B cell (primary cell): ENCODE data around the gene APOH. TPM values are rescaled to one million over a fixed set of nuclear protein-coding genes. Genes with fewer than 3 reads are reported as not detected.

ENCODE experiments used
- ATAC-seq: fragments of 200-7000 bp; cut with Tn5 transposase; one replicate; pipeline ENCODE4 v1.10.0; 2021; ENCODE audit warnings: low read depth, mild to moderate bottlenecking, moderate number of reproducible peaks, moderate library complexity
- CTCF ChIA-PET: fragments of 350-600 bp; sonication (Branson Sonifier 250); formaldehyde crosslinking; loops from one replicate; lab custom pipeline; 2021; ENCODE audit warnings: antibody characterized with exemption, inconsistent platforms; lab: Charles Lee
- POLR2A ChIA-PET: fragments of 350-600 bp; sonication (Branson Sonifier 250); formaldehyde crosslinking; loops from one replicate; lab custom pipeline; 2021; ENCODE audit warnings: antibody characterized with exemption; lab: Charles Lee
- DNase-seq: peaks from one replicate; pipeline ENCODE4 v3.0.0; 2013
- H2AFZ ChIP-seq: 2 replicates; pipeline ENCODE4 v1.6.1; 2012; ENCODE audit warnings: mild to moderate bottlenecking, low read depth, low read length; ENCODE audit not compliant: insufficient read depth, poor library complexity, severe bottlenecking
- H3K27ac ChIP-seq, 2 donors: 1 replicate in 1 of 2; 2 replicates in 1 of 2; pipeline ENCODE4 v1.5.1; 2012 to 2013; ENCODE audit warnings: low read length in 2 of 2, mild to moderate bottlenecking in 2 of 2, moderate library complexity in 1 of 2
- H3K27me3 ChIP-seq, 4 experiments: fragments of 200-600 bp in 1 of 4; sonication (generic) in 1 of 4; replicated peaks in 1 of 4; 1 replicate in 2 of 4; 2 replicates in 2 of 4; pipeline versions ENCODE4 v1.6.1 to v1.7.0; 2013 to 2016; ENCODE audit warnings: low read length in 3 of 4, mild to moderate bottlenecking in 2 of 4, mixed read lengths in 1 of 4, moderate library complexity in 1 of 4; ENCODE audit not compliant: insufficient read depth in 4 of 4, control insufficient read depth in 3 of 4; ENCODE audit errors: control extremely low read depth in 1 of 4
- H3K36me3 ChIP-seq, 2 experiments: replicated peaks in 1 of 2; 1 replicate in 1 of 2; 2 replicates in 1 of 2; pipeline versions ENCODE4 v1.6.1 to v1.7.1; 2013; ENCODE audit warnings: low read length in 1 of 2; ENCODE audit not compliant: insufficient read depth in 2 of 2, control insufficient read depth in 1 of 2; ENCODE audit errors: control extremely low read depth in 1 of 2, extremely low read depth in 1 of 2
- H3K4me1 ChIP-seq, 2 donors: fragments of 200-600 bp in 1 of 2; sonication (generic) in 1 of 2; 1 replicate in 1 of 2; 2 replicates in 1 of 2; pipeline versions ENCODE4 v1.5.1 to v1.6.1; 2013 to 2017; ENCODE audit warnings: low read length in 2 of 2; ENCODE audit not compliant: control insufficient read depth in 2 of 2, insufficient read depth in 2 of 2
- H3K4me2 ChIP-seq: replicated peaks from 2 replicates; pipeline ENCODE3; 2012; ENCODE audit warnings: mild to moderate bottlenecking, low read depth, low read length; ENCODE audit not compliant: poor library complexity, severe bottlenecking
- H3K4me3 ChIP-seq, 5 experiments: fragments of 200-600 bp in 1 of 5; sonication (generic) in 1 of 5; 1 replicate in 3 of 5; 2 replicates in 2 of 5; pipeline versions ENCODE4 v1.5.1 to v1.7.0; 2011 to 2016; ENCODE audit warnings: low read length in 4 of 5, mild to moderate bottlenecking in 4 of 5, low read depth in 2 of 5, control low read depth in 1 of 5, moderate library complexity in 1 of 5; ENCODE audit not compliant: insufficient read depth in 1 of 5; ENCODE audit errors: control extremely low read depth in 1 of 5, extremely low read depth in 1 of 5
- H3K79me2 ChIP-seq: fragments of 200-600 bp; sonication (generic); one replicate; pipeline ENCODE4 v1.6.0; 2016; ENCODE audit warnings: low read length; ENCODE audit not compliant: control insufficient read depth, insufficient read depth
- H3K9ac ChIP-seq: fragments of 200-600 bp; sonication (generic); 2 replicates; pipeline ENCODE4 v1.6.1; 2017; ENCODE audit warnings: mild to moderate bottlenecking, low read length, moderate library complexity
- H3K9me3 ChIP-seq, 3 donors: one replicate each; pipeline versions ENCODE4 v1.6.1 to v1.7.1; 2013; ENCODE audit warnings: low read length in 2 of 3; ENCODE audit not compliant: control insufficient read depth in 2 of 3, insufficient read depth in 1 of 3; ENCODE audit errors: control extremely low read depth in 1 of 3
- H4K20me1 ChIP-seq: 2 replicates; pipeline ENCODE4 v1.6.0; 2012; ENCODE audit warnings: mild to moderate bottlenecking, low read length; ENCODE audit not compliant: insufficient read depth, control insufficient read depth, poor library complexity, severe bottlenecking
- H3K27ac Mint-ChIP-seq: one replicate; pipeline ENCODE4 v1.8.0; 2021; ENCODE audit warnings: mixed read lengths
- H3K27me3 Mint-ChIP-seq: one replicate; pipeline ENCODE4 v1.8.0; 2021; ENCODE audit warnings: mixed read lengths
- H3K4me1 Mint-ChIP-seq: one replicate; pipeline ENCODE4 v1.8.0; 2021; ENCODE audit warnings: mixed read lengths
- H3K4me3 Mint-ChIP-seq: one replicate; pipeline ENCODE4 v1.8.0; 2021; ENCODE audit warnings: mixed read lengths
- H3K9me3 Mint-ChIP-seq: one replicate; pipeline ENCODE4 v1.8.0; 2022; ENCODE audit warnings: mixed read lengths; ENCODE audit not compliant: insufficient read depth
- CTCF ChIP-seq: fragments of 200-600 bp; IDR thresholded peaks from one replicate; pipeline ENCODE4 v1.8.0; 2022; ENCODE audit warnings: antibody characterized with exemption, mild to moderate bottlenecking
- EZH2 ChIP-seq: IDR thresholded peaks from 2 replicates; pipeline ENCODE4 v1.6.1; 2012; ENCODE audit warnings: borderline replicate concordance, low read depth, mild to moderate bottlenecking, moderate library complexity, low read length; ENCODE audit not compliant: insufficient read depth, poor library complexity, severe bottlenecking
- WGBS: methylation state at CpG from one replicate; pipeline ENCODE4 v1.1.5; 2013; ENCODE audit warnings: missing lambda C conversion rate; ENCODE audit not compliant: insufficient coverage; 5-methylcytosine and 5-hydroxymethylcytosine counted together
- intact Hi-C: fragments of 100-400 bp; cut with micrococcal nuclease; formaldehyde crosslinking; loops from one replicate; pipeline ENCODE4 v1.10.0; 2022
- polyA plus RNA-seq: library from polyadenylated mRNA; depleted of rRNA; stranded (reverse); fragments of >200 nt; gene quantifications from 2 replicates; pipeline ENCODE4 v1.2.3, GENCODE V29; 2012
- total RNA-seq, 2 donors: library from RNA; stranded (reverse); fragments of 120-200 nt in 1 of 2; gene quantifications; 1 replicate in 1 of 2; 2 replicates in 1 of 2; pipeline versions ENCODE4 v1.2.3 to v1.2.4, GENCODE V29; 2013 to 2022

Gene APOH
- total and polyA plus RNA-seq, 2 donors (not counting 1 experiment from before 2014, with no cell fraction given) = not detected

DNA sequence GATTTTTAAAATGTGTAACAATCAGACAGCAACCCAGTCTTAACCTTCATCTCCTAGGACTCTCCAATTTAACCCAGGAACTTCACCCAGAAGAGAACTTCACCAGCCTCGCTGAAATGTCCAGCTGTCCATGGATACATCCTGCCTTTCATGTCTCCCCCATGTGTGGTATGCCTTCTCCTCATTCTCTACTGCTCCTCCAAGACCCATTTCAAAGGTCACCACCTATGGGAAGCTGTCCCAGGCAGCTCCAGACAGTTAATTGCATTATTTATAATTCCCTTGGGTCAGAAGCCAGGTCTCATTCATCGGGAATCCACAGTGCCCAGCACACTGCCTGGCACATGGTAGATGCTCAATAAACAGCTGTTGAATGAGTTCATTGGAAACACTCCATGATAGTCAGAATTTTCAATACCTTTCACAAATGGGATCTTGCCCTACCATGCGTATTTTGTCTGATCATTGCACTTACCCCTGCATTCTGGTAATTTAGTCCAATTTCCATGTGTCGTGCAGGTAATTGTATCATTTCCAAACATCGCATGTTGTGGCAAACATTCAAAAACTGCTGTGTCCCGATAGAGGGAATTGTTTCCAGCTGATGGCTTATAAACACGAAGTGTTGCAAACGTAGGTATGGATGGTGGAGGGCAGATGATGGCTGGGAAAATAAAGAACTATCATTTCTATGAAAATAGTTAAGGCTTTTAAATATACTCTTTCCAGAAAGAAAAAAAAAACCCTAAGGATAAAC is 9.0 kb downstream of the APOH start:
- intact Hi-C loops = no loop called here
- no peak overlapping the region for H3K4me3 ChIP-seq
- H3K27ac Mint-ChIP-seq = no peak overlapping the region
- H3K4me1 Mint-ChIP-seq = peaks cover 1% of the 10 kb centered on the region
- DNase-seq (no peak), ATAC-seq (no peak)
- H3K9me3 ChIP-seq = peaks cover 0 to 10% (median 0%) of the 10 kb centered on the region in 3 donors
- ChIA-PET POLR2A (no interaction called here), CTCF (no interaction called here)
- no peak overlapping the region for H2AFZ ChIP-seq
- WGBS = 99% methylated on average over 5 of the region's 8 CpGs
- peaks cover 46% of the 10 kb centered on the region for H3K27me3 Mint-ChIP-seq
- no peaks in the 10 kb centered on the region for H3K36me3 ChIP-seq
- no peak overlapping the region for H3K9ac ChIP-seq
- no peak overlapping the region for H3K4me2 ChIP-seq
- no peaks in the 10 kb centered on the region for H3K79me2 ChIP-seq
- H3K27ac ChIP-seq = no peak overlapping the region
- no peak for TF ChIP-seq CTCF
- no peak for TF ChIP-seq EZH2
- no peaks in the 10 kb centered on the region for H3K4me1 ChIP-seq
- H3K4me3 Mint-ChIP-seq = no peak overlapping the region
- H3K27me3 ChIP-seq = peaks cover 0 to 6% (median 0%) of the 10 kb centered on the region in 4 experiments
- no peaks in the 10 kb centered on the region for H3K9me3 Mint-ChIP-seq
- H4K20me1 ChIP-seq = no peaks in the 10 kb centered on the region

GRCh38 chr17:66215529-66215911 is 13.7 kb downstream of the APOH start:
- no peaks in the 10 kb centered on the region for H3K4me1 Mint-ChIP-seq

More at GRCh38 chr17:66215529-66215911, 13.7 kb downstream of the APOH start:
- no peak overlapping the region for H3K4me3 Mint-ChIP-seq
- Histone ChIP-seq H3K9ac (no peak overlapping the region), H3K4me1 (no peaks in the 10 kb centered on the region), H3K36me3 (no peaks in the 10 kb centered on the region), H3K9me3 (peaks cover 0 to 4% (median 0%) of the 10 kb centered on the region in 3 donors), H2AFZ (no peak overlapping the region), H3K27me3 (peaks cover 0 to 6% (median 1%) of the 10 kb centered on the region in 4 experiments), H3K27ac (no peak overlapping the region), H3K4me3 (no peak overlapping the region), H3K4me2 (no peak overlapping the region), H4K20me1 (no peaks in the 10 kb centered on the region), H3K79me2 (no peaks in the 10 kb centered on the region)
- H3K27me3 Mint-ChIP-seq = peaks cover 53% of the 10 kb centered on the region
- intact Hi-C loops = no loop called here
- no peak for ATAC-seq
- CTCF ChIA-PET = no interaction called here
- POLR2A ChIA-PET = no interaction called here
- no peak for DNase-seq
- H3K9me3 Mint-ChIP-seq = no peaks in the 10 kb centered on the region
- WGBS = 80% methylated on average over 1 of the region's 3 CpGs
- no peak for TF ChIP-seq CTCF
- no peak for TF ChIP-seq EZH2
- H3K27ac Mint-ChIP-seq = no peak overlapping the region
